Measurements from ENCODE around the gene PLEKHM3.
A peak's percentile ranks its signal among the peaks of the same experiment; 100 is the strongest.

Gene PLEKHM3

DNA sequence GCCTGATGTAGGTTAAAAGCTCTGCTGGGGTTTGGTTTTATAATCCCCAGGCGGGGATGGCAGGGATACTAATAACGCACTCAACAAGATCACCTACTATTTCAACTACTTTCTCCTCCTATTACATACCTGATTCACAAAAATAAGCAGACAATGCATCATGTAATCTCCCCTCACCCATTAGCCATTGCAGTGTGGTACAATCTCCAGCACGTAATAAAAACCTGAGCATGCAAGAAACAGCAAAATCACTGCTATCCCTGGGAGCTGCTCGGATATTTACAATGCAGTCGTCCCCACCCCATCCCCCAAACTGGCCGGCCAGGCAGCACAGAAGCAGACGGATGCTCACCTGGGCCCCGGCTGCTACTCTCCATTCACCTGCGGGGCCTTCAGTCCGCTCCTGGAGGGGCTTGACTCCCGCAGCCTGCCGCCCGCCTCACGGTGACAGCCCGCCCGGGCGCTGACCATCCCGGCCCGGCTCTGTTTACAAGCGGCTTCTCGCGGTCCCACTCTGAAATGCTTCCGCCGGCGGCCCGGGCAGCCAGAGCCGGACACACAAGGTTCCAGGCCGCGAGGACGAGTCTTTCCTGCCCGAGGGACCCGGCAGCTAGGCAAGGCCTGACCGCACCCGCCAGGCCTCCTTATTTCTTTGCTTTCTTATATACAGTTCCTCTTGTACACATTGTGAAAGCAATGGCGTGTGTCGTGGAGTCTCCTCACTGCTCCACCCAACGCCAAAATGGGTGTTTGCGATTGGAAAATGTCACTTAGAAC lies at the start of gene PLEKHM3:
Gene PLEKHM3 (minus strand): TSS at position 491 of the 777 bp plus-strand sequence. CDS start 23,888 bp downstream, outside the sequence.
- DNase-seq, result peak; percentile 78

GRCh38 chr2:208074610-208075356 lies 49.5 kb upstream of the PLEKHM3 start:
- DNase-seq, result no peak

DNA sequence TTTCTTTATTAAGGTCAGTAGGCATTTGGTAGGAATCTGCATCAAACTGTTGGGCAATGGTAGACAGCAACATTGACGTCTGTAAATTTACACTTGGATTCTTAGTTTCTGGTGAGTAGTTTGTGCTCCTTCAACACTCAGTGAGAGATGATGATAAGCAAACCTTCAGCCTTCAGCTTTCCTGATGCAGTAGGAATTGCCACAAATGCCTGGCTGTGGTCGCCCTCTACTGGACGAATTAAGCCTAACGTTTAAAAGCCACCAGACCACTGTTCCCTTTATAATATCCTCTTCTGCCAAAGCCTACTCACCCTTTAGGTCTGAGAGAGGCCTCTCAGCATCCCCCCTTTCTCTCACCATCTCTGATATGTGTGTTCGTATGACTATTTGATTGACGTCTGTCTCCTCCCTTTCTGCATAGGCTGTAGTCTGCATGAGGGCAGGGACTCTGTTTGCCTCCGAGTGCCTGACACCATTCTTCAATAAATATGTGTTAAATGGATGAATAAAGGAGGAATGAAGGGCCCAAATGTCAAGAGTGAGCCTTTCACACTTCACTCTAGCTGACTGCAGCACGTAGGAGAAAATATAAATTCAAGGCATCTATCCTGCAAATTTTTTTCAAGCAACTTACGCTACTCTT lies 47.0 kb upstream of the PLEKHM3 start:
- peak; percentile 41 for DNase-seq

GRCh38 chr2:208069186-208069585 lies 43.9 kb upstream of the PLEKHM3 start:
- no peak for DNase-seq

GRCh38 chr2:208066016-208066415 lies 40.7 kb upstream of the PLEKHM3 start:
- no peak for DNase-seq

DNA sequence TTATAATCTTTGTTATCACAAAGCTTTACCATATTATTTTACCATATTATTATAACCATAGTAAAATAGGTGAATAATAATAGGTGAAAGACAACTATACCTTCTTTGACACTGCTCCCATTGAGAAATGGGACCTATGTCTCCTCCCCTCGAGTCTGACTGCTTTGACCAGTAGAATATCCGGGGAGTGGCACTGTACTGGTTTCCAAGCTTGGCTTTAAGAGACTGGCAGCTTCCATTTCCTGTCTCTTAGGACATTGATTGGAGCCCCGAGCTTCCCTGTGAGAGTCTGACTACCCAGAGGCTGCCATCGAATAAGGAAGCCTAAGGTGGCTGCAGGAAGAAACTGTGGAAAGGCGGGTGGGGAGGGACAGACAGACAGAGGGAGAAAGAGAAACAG lies 40.1 kb upstream of the PLEKHM3 start:
- no peak for DNase-seq

DNA sequence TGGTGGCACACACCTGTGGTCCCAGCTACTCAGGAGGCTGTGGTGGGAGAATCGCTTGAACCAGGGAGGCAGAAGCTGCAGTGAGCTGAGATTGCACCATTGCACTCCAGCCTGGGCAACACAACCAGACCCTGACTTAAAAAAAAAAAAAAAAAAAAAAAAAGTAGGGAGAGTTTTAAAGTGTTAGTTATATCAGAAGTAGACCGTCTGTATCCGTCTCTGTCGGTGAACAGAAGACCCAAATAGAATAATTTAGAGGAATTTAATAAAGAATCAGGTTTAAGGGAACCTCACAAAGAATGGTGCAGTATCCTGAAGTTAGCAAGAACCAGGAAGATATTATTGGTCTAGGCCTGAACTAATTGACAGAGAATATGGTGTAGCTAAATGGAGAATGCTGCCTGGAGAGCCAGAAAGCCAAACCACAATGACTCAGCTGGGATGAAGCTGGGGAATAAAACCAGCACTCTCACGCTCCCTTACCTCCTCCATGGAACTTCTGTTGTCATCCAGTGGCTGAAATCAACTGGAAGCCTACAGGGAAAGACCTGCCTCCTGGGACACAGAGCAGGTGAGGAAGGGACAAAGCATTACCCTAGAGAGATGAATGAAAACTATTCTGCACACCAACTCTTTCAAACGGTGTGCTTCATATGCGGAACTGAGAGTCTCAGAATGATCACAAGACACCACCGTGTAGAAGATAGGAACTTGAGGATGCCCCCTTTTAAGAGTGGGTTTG lies 39.1 kb upstream of the PLEKHM3 start:
- DNase-seq, result no peak

GRCh38 chr2:208062961-208063360 lies 37.6 kb upstream of the PLEKHM3 start:
- no peak for DNase-seq

DNA sequence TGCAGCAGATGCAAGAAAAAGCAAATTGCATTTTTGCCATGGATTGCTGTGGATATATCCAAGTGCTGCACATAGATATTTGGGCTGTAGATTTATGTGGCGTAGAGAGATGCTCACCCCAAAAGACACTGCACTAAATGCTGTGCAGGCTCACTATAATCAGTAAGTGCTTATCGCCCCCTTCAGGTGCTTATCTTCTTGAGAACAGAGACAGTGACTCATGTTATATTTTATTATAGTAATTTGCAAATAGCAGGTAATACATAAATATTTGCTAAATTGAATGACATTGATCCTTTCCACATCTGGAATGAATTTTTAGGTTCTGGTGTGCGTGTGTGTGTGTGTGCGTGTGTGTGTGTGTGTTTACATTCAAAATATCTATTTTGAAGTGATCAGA lies 36.8 kb upstream of the PLEKHM3 start:
- DNase-seq, result no peak

DNA sequence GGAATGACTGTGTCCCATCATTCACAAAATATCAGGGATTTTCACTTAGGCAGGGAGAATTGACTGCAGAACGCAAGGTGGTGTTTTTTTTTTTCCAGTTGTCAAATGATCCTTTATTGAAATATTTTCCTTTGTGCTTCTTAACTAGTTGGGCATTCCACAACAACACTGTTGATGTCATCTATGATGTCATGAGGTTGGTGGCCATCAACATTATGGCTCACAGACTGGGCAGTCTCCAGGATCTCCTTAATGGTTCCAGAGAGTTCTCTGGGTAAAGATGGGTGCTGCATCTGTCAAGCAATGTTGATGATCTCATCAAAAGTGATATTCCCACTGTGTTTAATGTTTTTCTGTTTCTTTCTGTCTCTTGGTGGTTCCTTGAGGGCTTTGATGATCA lies 31.8 kb upstream of the PLEKHM3 start:
- no peak for DNase-seq

DNA sequence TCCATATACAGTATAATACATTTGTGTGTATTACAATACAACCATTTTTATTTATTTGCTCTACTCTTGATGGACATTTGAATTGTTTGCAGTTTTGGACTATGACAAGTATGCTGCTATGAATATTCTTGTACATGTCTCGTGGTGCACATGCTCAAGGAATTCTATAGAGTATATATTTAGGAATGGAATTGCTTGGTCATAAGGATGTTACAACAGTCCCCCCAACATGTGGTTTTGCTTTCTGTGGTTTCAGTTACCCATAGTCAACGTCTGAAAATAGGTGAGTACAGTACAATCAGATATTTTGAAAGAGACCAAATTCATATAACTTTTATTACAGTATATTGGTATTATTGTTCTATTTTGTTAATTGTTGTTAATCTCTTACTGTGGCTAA lies 24.1 kb upstream of the PLEKHM3 start:
- no peak for DNase-seq

DNA sequence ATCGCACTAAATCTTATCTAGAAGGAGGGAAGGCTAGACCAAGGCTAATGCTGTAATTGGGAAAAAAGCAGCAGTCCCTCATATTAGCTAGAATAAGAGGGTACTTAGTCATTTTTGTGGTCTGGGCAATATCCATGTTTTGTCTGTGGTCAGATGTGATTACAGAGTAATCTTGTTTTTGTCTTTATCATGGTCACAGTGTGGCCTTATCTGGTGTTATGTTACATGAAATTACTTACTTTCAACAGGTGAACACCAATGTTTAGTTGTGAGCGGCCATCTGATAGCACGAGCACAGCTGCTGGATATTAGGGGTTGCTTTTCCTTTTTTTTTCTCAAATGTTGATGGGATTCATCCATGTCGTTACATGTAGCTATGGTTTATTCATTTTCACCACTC lies 23.7 kb upstream of the PLEKHM3 start:
- no peak for DNase-seq

DNA sequence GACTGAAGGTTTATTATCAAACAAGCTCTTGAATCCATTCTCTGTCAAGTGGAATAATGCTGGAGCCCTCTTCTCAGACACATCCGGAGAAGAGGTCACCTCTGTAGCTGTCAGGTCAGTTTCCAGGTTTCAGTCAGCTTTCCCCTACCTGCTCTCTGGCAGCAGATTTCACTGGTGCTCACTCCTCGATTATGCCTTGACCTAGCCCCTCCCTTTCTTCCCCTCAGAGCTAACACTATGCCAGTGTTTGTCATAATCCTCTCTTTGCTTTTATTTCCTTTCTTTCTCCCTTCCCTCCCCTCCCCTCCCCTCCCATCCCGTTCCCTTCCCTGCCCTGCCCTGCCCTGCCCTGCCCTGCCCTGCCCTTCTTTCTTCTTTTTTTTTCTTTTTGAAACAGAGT lies 22.5 kb upstream of the PLEKHM3 start:
- DNase-seq, result no peak

GRCh38 chr2:208046686-208047085 lies 21.4 kb upstream of the PLEKHM3 start:
- DNase-seq, result no peak

GRCh38 chr2:208042450-208042849 lies 17.1 kb upstream of the PLEKHM3 start:
- no peak for DNase-seq

- DNase-seq, result no peak
These were observed 16.7 kb upstream of the PLEKHM3 start for GRCh38 chr2:208042041-208042440.

DNA sequence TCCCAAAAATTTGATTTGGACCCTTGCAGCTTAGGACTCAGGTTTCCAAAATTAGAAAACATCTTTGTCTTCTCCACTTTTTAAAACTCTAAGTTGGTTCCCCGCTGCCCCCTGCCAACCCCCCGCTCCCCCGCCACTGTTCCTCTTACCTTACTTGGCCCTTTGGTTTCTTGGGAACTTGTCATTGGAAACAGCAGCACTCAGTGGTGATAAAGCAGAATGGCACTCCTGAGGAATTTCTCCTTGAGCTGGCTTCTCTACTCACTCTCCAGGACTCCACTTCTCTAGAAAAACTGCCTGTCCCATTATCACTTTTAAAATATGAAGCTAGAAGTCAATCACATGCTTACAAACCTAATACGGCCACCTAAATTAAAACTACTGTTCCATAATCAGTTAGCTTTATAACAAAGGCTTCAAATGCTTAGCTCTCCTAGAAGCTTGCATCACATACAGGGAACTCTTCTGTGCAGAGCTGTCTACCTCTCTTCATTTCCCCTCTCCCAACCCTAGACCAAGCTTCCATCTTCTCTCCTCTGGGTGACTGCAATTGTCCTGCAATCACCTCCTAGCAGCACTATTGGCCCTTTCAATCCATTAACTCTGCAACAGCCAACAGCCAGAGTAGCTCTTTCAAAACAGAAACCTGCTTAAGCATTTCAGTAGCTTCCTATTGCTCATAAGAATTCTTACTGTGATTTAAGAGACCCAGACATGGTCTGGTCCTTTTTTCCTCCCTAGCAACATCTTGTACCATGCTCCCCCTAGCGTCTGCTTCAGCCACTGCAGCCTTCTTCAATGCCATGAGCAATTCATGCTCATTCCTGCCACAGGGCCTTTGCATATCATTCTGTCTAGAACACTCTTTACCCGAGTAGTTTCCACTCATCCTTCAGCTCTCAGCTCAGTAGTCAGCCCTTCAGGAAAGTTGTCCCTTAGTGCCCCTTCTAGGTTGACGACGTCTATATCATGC lies 15.2 kb upstream of the PLEKHM3 start:
- peak; percentile 69 for DNase-seq

DNA sequence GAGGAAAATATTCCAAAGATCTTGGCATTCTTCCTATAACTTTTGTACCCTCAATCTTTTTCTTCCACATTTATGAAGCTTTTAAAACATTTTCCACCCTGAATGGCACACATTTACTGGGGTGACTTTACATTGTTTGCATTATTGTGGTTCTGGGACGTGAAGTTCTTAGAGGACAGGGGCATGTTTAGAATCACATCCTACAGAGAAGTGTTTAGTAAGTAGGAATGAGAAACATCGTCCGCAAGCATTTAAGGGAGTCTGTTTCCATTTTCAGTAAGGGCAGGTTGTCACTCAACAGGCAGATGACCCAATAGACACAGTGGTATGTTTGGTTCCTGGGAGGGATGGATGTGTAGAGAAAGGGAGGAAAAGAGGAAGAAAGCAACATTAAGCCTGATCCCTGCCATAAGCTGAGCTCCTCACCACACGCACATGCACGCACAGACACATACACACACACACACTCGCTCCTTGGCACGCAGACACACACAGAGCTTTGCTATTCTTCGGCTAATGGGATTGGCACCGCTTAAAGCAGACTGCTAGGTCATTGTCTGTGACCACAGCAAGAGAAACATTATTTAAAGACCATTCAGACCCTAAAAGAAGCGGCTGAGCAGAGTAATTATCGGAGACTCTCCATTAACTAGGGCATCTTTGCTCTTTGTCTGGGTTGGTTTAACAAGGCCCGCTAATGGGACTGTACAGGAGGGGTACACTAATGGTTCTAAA lies 14.2 kb upstream of the PLEKHM3 start:
- DNase-seq, result no peak

DNA sequence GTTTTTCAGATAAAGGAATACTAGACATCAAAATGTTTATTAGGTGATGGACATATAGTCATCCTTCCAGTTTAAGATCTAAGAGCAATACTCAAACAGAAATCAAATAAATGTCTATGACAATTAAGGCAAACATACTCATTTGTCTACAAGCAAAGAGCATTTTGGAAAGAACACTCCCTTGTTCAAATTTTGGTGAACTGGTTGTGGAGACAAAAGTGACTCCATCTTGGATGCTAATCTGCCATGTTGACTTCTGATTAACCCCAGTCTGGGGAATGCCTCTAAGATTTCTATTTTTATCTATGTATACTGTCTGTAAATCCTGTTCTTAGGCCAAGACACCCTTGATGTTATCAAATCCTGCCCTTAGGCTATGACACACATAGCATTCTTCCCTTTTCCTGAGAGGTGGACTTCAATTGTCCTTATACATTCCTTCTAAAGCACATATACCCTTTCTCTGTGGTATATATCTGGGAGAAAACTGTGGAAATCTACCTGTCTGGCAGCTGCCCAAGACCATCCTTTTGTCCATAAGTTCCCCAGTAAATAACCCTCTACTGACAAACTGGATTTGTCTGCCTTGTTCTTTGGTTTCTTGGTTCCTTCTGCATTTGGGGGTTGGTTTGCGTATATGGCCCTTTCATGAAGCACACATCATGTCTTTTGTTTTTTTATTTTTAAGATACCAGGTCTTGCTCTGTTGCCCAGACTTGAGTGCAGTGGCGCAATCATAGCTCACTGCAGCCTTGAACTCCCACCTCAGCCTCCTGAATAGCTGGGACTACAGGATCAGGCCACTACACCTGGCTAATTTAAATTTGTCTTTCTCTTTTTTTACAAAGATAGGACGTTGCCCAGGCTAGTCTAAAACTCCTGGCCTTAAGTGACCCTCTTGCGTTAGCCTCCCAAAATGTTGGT lies 12.5 kb upstream of the PLEKHM3 start:
- DNase-seq, result no peak

- no peak for DNase-seq
These were observed 11.0 kb upstream of the PLEKHM3 start for GRCh38 chr2:208036357-208036756.

Data from stimulated activated CD4-positive, alpha-beta T cell treated with anti-CD3 and anti-CD28 coated beads, Interleukin-4, amount 100 ng/mL, for 1 hour (primary cell).